Stomach (tissue), 4 donors: ENCODE results near the gene DEPDC1B.

Experiments
- CTCF ChIP-seq, 7 experiments: fragments of 450-650 bp in 4 of 7; fragments of 200-600 bp in 3 of 7; sonication (generic) in 3 of 7; IDR thresholded peaks; one replicate each; pipeline ENCODE4 v1.5.1; 2016 to 2019; ENCODE audit warnings: antibody characterized with exemption in 7 of 7, control low read depth in 2 of 7, mild to moderate bottlenecking in 1 of 7
- POLR2A ChIP-seq, 4 donors: fragments of 450-650 bp; IDR thresholded peaks; one replicate each; pipeline ENCODE4 v1.6.1; 2016; ENCODE audit warnings: antibody characterized with exemption in 4 of 4, control low read depth in 2 of 4, mild to moderate bottlenecking in 1 of 4, moderate library complexity in 1 of 4
- POLR2AphosphoS5 ChIP-seq, 3 donors: sonication (generic); formaldehyde crosslinking; IDR thresholded peaks; one replicate each; pipeline ENCODE4 v1.6.1; 2016; ENCODE audit warnings: antibody characterized with exemption in 3 of 3

GRCh38 chr5:60674251-60675069, 25.5 kb downstream of the DEPDC1B start:
- no peak for TF ChIP-seq POLR2AphosphoS5 (IDR thresholded peaks at IDR 0.05)
- TF ChIP-seq CTCF (IDR thresholded peaks at IDR 0.05), result no peak
- TF ChIP-seq POLR2A (IDR thresholded peaks at IDR 0.05), result no peak
